OCI-LY1 (cell line): Measurements from ENCODE around the gene AGTPBP1.

Experiments
- H2AFZ ChIP-seq: fragments of 200-600 bp; sonication (generic), shearing (Covaris generic); 2 replicates; pipeline ENCODE4 v1.6.0; 2014; ENCODE audit warnings: antibody characterized with exemption, mild to moderate bottlenecking, low read length
- H3F3A ChIP-seq: fragments of 200-600 bp; sonication (generic), shearing (Covaris generic); 2 replicates; pipeline ENCODE4 v1.6.0; 2014; ENCODE audit warnings: mild to moderate bottlenecking, antibody characterized with exemption, low read length, moderate library complexity; ENCODE audit not compliant: insufficient read depth
- H3K27ac ChIP-seq: fragments of 200-600 bp; sonication (generic); 2 replicates; pipeline ENCODE4 v1.5.1; 2014; ENCODE audit warnings: low read length, mixed run types, mild to moderate bottlenecking, low read depth; ENCODE audit not compliant: poor library complexity, severe bottlenecking
- H3K27me3 ChIP-seq: fragments of 200-600 bp; sonication (generic); 2 replicates; pipeline ENCODE4 v1.6.0; 2014; ENCODE audit warnings: antibody characterized with exemption, mild to moderate bottlenecking, low read length, moderate library complexity; ENCODE audit not compliant: insufficient read depth
- H3K36me3 ChIP-seq: fragments of 200-600 bp; sonication (generic); 2 replicates; pipeline ENCODE4 v1.6.1; 2014; ENCODE audit warnings: mild to moderate bottlenecking, antibody characterized with exemption, low read length, moderate library complexity, mixed read lengths; ENCODE audit not compliant: insufficient read depth
- H3K4me1 ChIP-seq: fragments of 200-600 bp; sonication (generic); 2 replicates; pipeline ENCODE4 v1.5.1; 2014; ENCODE audit warnings: mild to moderate bottlenecking, low read length, moderate library complexity; ENCODE audit not compliant: insufficient read depth, severe bottlenecking
- H3K4me2 ChIP-seq: fragments of 200-600 bp; sonication (generic), shearing (Covaris generic); 2 replicates; pipeline ENCODE4 v1.6.1; 2014; ENCODE audit warnings: low read length
- H3K4me3 ChIP-seq: fragments of 200-600 bp; sonication (generic); 2 replicates; pipeline ENCODE4 v1.5.1; 2014; ENCODE audit warnings: low read length, low read depth, mild to moderate bottlenecking, mixed read lengths; ENCODE audit not compliant: poor library complexity, severe bottlenecking
- H3K79me2 ChIP-seq: fragments of 200-600 bp; shearing (Covaris generic); 2 replicates; pipeline ENCODE4 v1.6.1; 2016; ENCODE audit warnings: mixed run types, low read length, mixed read lengths; ENCODE audit not compliant: insufficient read depth
- H3K9ac ChIP-seq: fragments of 200-600 bp; sonication (generic), shearing (Covaris generic); 2 replicates; pipeline ENCODE4 v1.6.1; 2014; ENCODE audit warnings: mild to moderate bottlenecking, low read length, mixed read lengths
- H3K9me2 ChIP-seq: fragments of 200-600 bp; sonication (generic), shearing (Covaris generic); 2 replicates; pipeline ENCODE4 v1.6.1; 2014; ENCODE audit warnings: low read depth, mild to moderate bottlenecking, low read length, mixed read lengths
- H3K9me3 ChIP-seq: fragments of 200-600 bp; shearing (Covaris generic); 2 replicates; pipeline ENCODE4 v1.6.1; 2014; ENCODE audit warnings: low read length, mixed read lengths
- H4K20me1 ChIP-seq: fragments of 200-600 bp; sonication (generic), shearing (Covaris generic); 2 replicates; pipeline ENCODE4 v1.6.0; 2016; ENCODE audit warnings: mild to moderate bottlenecking, low read length; ENCODE audit not compliant: insufficient read depth
- CTCF ChIP-seq: fragments of 200-600 bp; sonication (generic), shearing (Covaris generic); IDR thresholded peaks from 2 replicates; pipeline ENCODE4 v1.5.1; 2017; ENCODE audit warnings: mild to moderate bottlenecking, antibody characterized with exemption, low read length, moderate library complexity, mixed read lengths
- EZH2 ChIP-seq: fragments of 200-600 bp; sonication (generic), shearing (Covaris generic); IDR thresholded peaks from 2 replicates; pipeline ENCODE4 v1.8.0; 2017; ENCODE audit warnings: borderline replicate concordance, mixed run types, mild to moderate bottlenecking, antibody characterized with exemption, low read length, moderate library complexity, mixed read lengths

AGTPBP1 gene

GRCh38 chr9:85533538-85533937, 208.2 kb downstream of the AGTPBP1 start:
- no peak overlapping the region for H3K27ac ChIP-seq

GRCh38 chr9:85530721-85531120, 211.0 kb downstream of the AGTPBP1 start:
- Histone ChIP-seq H3K9ac (no peak overlapping the region), H3K4me1 (no peaks in the 10 kb centered on the region), H3K9me3 (no peaks in the 10 kb centered on the region), H3F3A (no peaks in the 10 kb centered on the region), H3K4me2 (no peak overlapping the region), H3K9me2 (no peaks in the 10 kb centered on the region), H3K36me3 (no peaks in the 10 kb centered on the region), H3K27ac (no peak overlapping the region), H4K20me1 (no peaks in the 10 kb centered on the region), H3K4me3 (no peak overlapping the region), H2AFZ (no peak overlapping the region), H3K27me3 (no peaks in the 10 kb centered on the region), H3K79me2 (no peaks in the 10 kb centered on the region)
- TF ChIP-seq EZH2: no peak
- no peak for TF ChIP-seq CTCF

More at GRCh38 chr9:85533538-85533937, 208.2 kb downstream of the AGTPBP1 start:
- H3F3A ChIP-seq: no peaks in the 10 kb centered on the region
- no peak overlapping the region for H3K4me3 ChIP-seq
- H3K9me2 ChIP-seq: no peaks in the 10 kb centered on the region
- no peak overlapping the region for H3K4me2 ChIP-seq
- no peaks in the 10 kb centered on the region for H4K20me1 ChIP-seq
- no peak overlapping the region for H2AFZ ChIP-seq
- no peaks in the 10 kb centered on the region for H3K9me3 ChIP-seq
- TF ChIP-seq EZH2 (no peak), CTCF (no peak)
- H3K9ac ChIP-seq: no peak overlapping the region
- H3K79me2 ChIP-seq: no peaks in the 10 kb centered on the region
- H3K36me3 ChIP-seq: no peaks in the 10 kb centered on the region
- H3K4me1 ChIP-seq: no peaks in the 10 kb centered on the region
- H3K27me3 ChIP-seq: no peaks in the 10 kb centered on the region

GRCh38 chr9:85528607-85529006, 213.1 kb downstream of the AGTPBP1 start:
- no peaks in the 10 kb centered on the region for H4K20me1 ChIP-seq
- no peaks in the 10 kb centered on the region for H3K4me1 ChIP-seq
- no peaks in the 10 kb centered on the region for H3K9me3 ChIP-seq
- no peak overlapping the region for H3K4me2 ChIP-seq
- no peaks in the 10 kb centered on the region for H3K9me2 ChIP-seq
- no peak overlapping the region for H2AFZ ChIP-seq
- no peaks in the 10 kb centered on the region for H3F3A ChIP-seq
- no peak overlapping the region for H3K4me3 ChIP-seq
- H3K27me3 ChIP-seq: no peaks in the 10 kb centered on the region
- no peak overlapping the region for H3K27ac ChIP-seq
- H3K79me2 ChIP-seq: no peaks in the 10 kb centered on the region
- no peaks in the 10 kb centered on the region for H3K36me3 ChIP-seq
- TF ChIP-seq CTCF (no peak), EZH2 (no peak)
- H3K9ac ChIP-seq: no peak overlapping the region
